Stimulated activated CD4-positive, alpha-beta T cell treated with anti-CD3 and anti-CD28 coated beads, Interleukin-1b, Interleukin-23, amount 100 ng/mL, for 48 hours (primary cell): ENCODE measurements around the gene C5.

Experiments used
- DNase-seq: peaks from one replicate; pipeline ENCODE4 v3.0.0-alpha.2; 2020

Gene C5

DNA sequence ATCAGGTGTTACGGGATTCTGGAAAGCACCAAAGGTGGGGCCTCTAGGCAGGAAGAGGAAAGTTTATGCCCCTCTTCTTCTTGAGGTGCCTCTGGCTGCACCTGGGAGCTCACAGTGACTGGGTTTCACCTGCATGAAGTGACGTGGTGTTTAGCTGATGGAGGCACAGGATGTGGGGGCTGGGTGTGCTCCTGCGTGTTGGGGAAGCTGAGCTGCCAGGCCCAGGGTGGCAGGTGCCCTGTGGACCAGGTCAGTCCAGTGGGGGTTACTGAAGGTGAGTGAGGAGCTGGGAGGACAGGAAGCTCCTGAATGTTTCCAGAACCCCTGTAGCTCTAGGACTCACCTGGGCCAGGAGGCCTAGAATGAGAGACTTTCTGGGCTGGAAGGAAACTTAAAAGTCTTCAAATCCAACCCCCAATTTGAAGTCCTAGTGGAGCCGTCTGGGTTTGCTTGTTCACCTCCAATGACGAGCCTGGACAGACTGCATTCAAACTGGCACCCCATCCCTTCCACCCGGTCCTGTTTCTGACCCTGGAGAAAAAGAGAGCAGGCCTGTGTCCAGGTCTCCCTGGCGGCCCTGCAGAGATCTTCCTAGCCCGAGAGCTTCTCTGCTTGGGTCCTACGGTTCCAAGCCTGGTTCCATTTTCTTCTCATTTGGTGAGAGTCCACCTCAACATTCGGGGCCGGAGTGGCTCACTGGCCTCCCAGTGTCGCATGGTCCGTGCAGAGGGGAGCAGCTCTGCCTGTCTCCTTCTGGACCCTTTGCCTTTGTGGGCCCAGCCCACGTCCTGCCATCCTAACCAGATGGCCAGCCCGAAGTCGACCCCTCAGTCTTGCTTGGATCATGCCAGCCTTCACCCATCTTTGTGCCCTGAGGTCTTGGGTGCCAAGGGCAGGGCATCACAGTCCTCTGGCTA lies 145.8 kb downstream of the C5 start:
- DNase-seq, result no peak

DNA sequence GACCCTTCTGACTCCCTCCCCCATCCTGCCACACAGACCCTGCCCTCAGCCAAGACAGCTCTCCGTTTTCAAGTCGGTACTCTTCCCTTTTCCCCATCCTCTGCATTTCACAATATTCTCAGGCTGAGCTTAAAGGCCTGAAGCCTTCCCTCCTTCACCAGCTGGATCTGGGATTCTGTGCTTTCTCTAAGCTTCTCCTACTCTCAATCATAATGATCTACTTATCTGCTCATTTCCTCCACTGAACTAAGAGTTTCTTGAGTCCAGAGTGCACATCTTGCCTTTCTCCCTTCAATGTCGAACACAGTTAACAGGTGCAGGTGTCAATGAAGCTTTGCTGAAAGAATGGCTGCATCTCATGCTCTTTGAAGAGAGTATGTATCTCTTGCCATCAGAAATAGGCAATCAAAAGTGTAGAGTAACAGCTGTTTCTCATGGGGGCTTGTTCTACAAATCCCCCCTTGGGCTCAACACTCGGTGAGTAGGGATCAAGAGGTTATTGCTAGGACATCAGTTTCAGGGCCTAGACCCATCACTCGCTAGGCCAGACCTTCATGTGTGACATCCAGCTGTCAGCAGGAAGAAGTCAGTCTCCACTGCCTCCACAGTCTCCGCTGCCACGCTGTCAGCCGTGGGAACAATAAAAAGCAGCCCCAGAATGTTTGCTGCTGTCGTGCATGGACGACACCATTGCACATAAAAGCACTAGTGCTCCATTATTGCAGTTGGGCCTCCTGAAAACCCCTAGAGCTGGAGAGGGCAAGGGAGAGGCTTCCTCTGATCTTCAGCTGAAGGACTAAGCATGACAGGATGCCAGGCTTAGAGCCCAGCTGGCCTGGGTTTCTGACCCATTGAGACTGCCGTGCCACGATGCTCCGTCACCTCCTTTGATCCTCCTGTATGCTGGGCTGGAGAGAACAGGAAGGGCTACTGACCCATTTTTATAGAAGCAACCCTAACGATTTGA lies 147.2 kb downstream of the C5 start:
- no peak for DNase-seq
